Progenitor cell of endocrine pancreas (in vitro differentiated cells): Measurements from ENCODE around the gene DDIT3. TPM values are rescaled to one million over a fixed set of nuclear protein-coding genes. Genes with fewer than 3 reads are reported as not detected.
A peak's percentile ranks its signal among the peaks of the same experiment; 100 is the strongest.
"Not testable (repeated sequence)": the region's sequence is repeated elsewhere in the genome, so short reads cannot be mapped to it uniquely, and the experiment has no call there.

Experiments used
- DNase-seq: peaks from one replicate; pipeline ENCODE4 v3.0.0; 2021; ENCODE audit warnings: low spot score; ENCODE audit not compliant: unreplicated experiment
- H3K27ac Mint-ChIP-seq: 2 replicates; pipeline ENCODE4 v1.8.0; 2021; ENCODE audit warnings: mild to moderate bottlenecking, moderate library complexity, mixed read lengths
- H3K27me3 Mint-ChIP-seq: 2 replicates; pipeline ENCODE4 v1.8.0; 2021; ENCODE audit warnings: mixed read lengths
- H3K36me3 Mint-ChIP-seq: 2 replicates; pipeline ENCODE4 v1.8.0; 2022; ENCODE audit warnings: mixed read lengths; ENCODE audit not compliant: insufficient read depth
- H3K4me1 Mint-ChIP-seq: 2 replicates; pipeline ENCODE4 v1.8.0; 2021; ENCODE audit warnings: low read depth, mixed read lengths
- H3K4me3 Mint-ChIP-seq: 2 replicates; pipeline ENCODE4 v1.8.0; 2021; ENCODE audit warnings: low read depth, mild to moderate bottlenecking, moderate library complexity, mixed read lengths
- H3K9me3 Mint-ChIP-seq: 2 replicates; pipeline ENCODE4 v1.8.0; 2021; ENCODE audit warnings: low read depth, mixed read lengths
- CTCF ChIP-seq: fragments of 200-600 bp; sonication (generic); IDR thresholded peaks from one replicate; pipeline ENCODE4 v1.5.0; 2021; ENCODE audit warnings: antibody characterized with exemption, mild to moderate bottlenecking; ENCODE audit not compliant: unreplicated experiment
- long read RNA-seq: library from polyadenylated mRNA; unstranded; transcript quantifications from one replicate; pipeline ENCODE4 v2.0.0, GENCODE V29; 2020
- total RNA-seq: library from RNA; stranded (reverse); gene quantifications from 2 replicates; pipeline ENCODE4 v1.2.1, GENCODE V29; 2021

The DDIT3 gene
- 15.7 and 18.5 TPM in 2 replicates for total RNA-seq
- long read RNA-seq, transcript DDIT3-205 (3 exons, 951 nt): major isoform, 5 of 6 reads
- long read RNA-seq, partial matches to known transcripts: 0 of 6 reads
- long read RNA-seq, other reads (novel, unspliced or antisense): 0 of 6 reads

GRCh38 chr12:57520053-57520818, at the start of gene DDIT3:
DDIT3 (minus strand) TSS chr12:57520514; CDS start chr12:57517406, 3,108 bp downstream.
- TF ChIP-seq CTCF: no peak
- DNase-seq: peak; percentile 99
- H3K27me3 Mint-ChIP-seq: no peaks in the 10 kb centered on the region
- H3K4me3 Mint-ChIP-seq: peak within 1 kb of the TSS; percentile 98
- H3K36me3 Mint-ChIP-seq: peaks cover 17% of the 10 kb centered on the region
- peaks cover 39% of the 10 kb centered on the region for H3K4me1 Mint-ChIP-seq
- peak within 1 kb of the TSS; percentile 100 for H3K27ac Mint-ChIP-seq
- H3K9me3 Mint-ChIP-seq: no peaks in the 10 kb centered on the region

GRCh38 chr12:57569858-57570257, 49.5 kb upstream of the DDIT3 start:
- Mint-ChIP-seq H3K4me1 (no peaks in the 10 kb centered on the region), H3K9me3 (no peaks in the 10 kb centered on the region), H3K4me3 (no peak overlapping the region), H3K27me3 (no peaks in the 10 kb centered on the region), H3K36me3 (no peaks in the 10 kb centered on the region), H3K27ac (no peak overlapping the region)
- no peak for TF ChIP-seq CTCF
- no peak for DNase-seq

- no peaks in the 10 kb centered on the region for H3K27me3 Mint-ChIP-seq
- no peaks in the 10 kb centered on the region for H3K36me3 Mint-ChIP-seq
- no peaks in the 10 kb centered on the region for H3K4me1 Mint-ChIP-seq
- DNase-seq: no peak
- no peak overlapping the region for H3K27ac Mint-ChIP-seq
- TF ChIP-seq CTCF: no peak
- H3K4me3 Mint-ChIP-seq: no peak overlapping the region
- H3K9me3 Mint-ChIP-seq: no peaks in the 10 kb centered on the region
Observed at GRCh38 chr12:57568838-57569237, 48.5 kb upstream of the DDIT3 start.

GRCh38 chr12:57564178-57564740, 43.9 kb upstream of the DDIT3 start:
- no peak for DNase-seq
- Mint-ChIP-seq H3K27me3 (peaks cover 5% of the 10 kb centered on the region), H3K4me3 (no peak overlapping the region), H3K27ac (no peak overlapping the region), H3K4me1 (no peaks in the 10 kb centered on the region), H3K36me3 (no peaks in the 10 kb centered on the region), H3K9me3 (no peaks in the 10 kb centered on the region)
- TF ChIP-seq CTCF: no peak

- no peak for DNase-seq
- Mint-ChIP-seq H3K4me1 (no peaks in the 10 kb centered on the region), H3K36me3 (no peaks in the 10 kb centered on the region), H3K9me3 (no peaks in the 10 kb centered on the region), H3K4me3 (no peak overlapping the region), H3K27me3 (peaks cover 5% of the 10 kb centered on the region), H3K27ac (no peak overlapping the region)
- TF ChIP-seq CTCF: no peak
Observed at GRCh38 chr12:57563358-57563757, 43.0 kb upstream of the DDIT3 start.

- H3K4me1 Mint-ChIP-seq, H3K9me3 Mint-ChIP-seq, H3K27ac Mint-ChIP-seq, H3K36me3 Mint-ChIP-seq, H3K4me3 Mint-ChIP-seq, H3K27me3 Mint-ChIP-seq, DNase-seq: not testable (repeated sequence)
Observed at GRCh38 chr12:57561117-57561516, 40.8 kb upstream of the DDIT3 start.
